ENCODE data around the gene GLUD2. TPM values are rescaled to one million over a fixed set of nuclear protein-coding genes. Genes with fewer than 3 reads are reported as not detected.

Gene GLUD2
- total RNA-seq, 1 donor from 2014 or later, result 11.3 TPM

DNA sequence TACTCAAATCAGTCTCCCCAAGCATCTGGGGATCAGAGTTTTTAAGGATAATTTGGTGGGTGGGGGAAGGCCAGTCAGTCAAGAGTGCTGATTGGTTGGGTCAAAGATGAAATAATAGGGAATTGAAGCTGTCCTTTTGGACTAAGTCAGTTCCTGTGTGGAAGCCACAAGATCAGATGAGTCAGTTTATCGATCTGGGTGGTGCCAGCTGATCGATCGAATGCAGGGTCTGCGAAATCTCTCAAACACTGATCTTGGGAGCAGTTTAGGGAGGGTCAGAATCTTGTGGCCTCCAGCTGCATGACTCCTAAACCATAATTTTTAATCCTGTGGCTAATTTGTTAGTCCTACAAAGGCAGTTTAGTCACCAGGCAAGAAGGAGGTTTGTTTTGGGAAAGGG is 17.3 kb upstream of the GLUD2 start:
- H3K4me1 Mint-ChIP-seq (ENCODE audit: low read depth), result no peaks in the 10 kb centered on the region
- H3K9me3 Mint-ChIP-seq (ENCODE audit: low read depth), result peaks cover 24% of the 10 kb centered on the region
- no peaks in the 10 kb centered on the region for H3K27me3 Mint-ChIP-seq
- H3K4me3 Mint-ChIP-seq (ENCODE audit: low read depth), result no peak overlapping the region
- TF ChIP-seq, protein P1, sequence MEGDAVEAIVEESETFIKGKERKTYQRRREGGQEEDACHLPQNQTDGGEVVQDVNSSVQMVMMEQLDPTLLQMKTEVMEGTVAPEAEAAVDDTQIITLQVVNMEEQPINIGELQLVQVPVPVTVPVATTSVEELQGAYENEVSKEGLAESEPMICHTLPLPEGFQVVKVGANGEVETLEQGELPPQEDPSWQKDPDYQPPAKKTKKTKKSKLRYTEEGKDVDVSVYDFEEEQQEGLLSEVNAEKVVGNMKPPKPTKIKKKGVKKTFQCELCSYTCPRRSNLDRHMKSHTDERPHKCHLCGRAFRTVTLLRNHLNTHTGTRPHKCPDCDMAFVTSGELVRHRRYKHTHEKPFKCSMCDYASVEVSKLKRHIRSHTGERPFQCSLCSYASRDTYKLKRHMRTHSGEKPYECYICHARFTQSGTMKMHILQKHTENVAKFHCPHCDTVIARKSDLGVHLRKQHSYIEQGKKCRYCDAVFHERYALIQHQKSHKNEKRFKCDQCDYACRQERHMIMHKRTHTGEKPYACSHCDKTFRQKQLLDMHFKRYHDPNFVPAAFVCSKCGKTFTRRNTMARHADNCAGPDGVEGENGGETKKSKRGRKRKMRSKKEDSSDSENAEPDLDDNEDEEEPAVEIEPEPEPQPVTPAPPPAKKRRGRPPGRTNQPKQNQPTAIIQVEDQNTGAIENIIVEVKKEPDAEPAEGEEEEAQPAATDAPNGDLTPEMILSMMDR (IDR thresholded peaks at IDR 0.05; ENCODE audit: unreplicated experiment), result no peak
- H3K27ac Mint-ChIP-seq, result no peak overlapping the region
- no peaks in the 10 kb centered on the region for H3K36me3 Mint-ChIP-seq (ENCODE audit: insufficient read depth)
- DNase-seq (ENCODE audit: low spot score, unreplicated experiment), result no peak

DNA sequence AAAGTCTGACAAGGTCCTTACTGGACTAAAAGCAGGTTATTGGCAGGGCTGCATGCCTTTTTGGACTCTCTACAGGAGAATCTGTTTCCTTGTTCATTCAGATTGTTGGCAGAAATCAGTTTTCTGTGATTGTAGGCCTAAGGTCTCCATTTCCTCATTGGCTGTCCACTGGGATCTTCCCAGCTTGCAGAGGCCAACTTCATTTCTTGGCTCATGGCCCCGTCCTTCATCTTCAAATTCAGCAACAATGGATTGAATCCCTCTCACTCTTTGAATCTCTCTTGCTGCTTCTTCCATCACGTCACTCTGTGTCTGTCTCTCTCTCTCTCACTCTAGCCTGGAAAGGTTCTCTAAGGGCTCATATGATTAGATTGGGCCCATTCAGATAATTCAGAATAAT is 14.9 kb upstream of the GLUD2 start:
- H3K27ac Mint-ChIP-seq, result no peak overlapping the region
- no peak for DNase-seq (ENCODE audit: low spot score, unreplicated experiment)
- no peaks in the 10 kb centered on the region for H3K36me3 Mint-ChIP-seq (ENCODE audit: insufficient read depth)
- H3K9me3 Mint-ChIP-seq (ENCODE audit: low read depth), result peaks cover 20% of the 10 kb centered on the region
- no peaks in the 10 kb centered on the region for H3K27me3 Mint-ChIP-seq
- TF ChIP-seq, protein P1 (IDR thresholded peaks at IDR 0.05; ENCODE audit: unreplicated experiment), result no peak
- H3K4me3 Mint-ChIP-seq (ENCODE audit: low read depth), result no peak overlapping the region
- H3K4me1 Mint-ChIP-seq (ENCODE audit: low read depth), result no peaks in the 10 kb centered on the region

DNA sequence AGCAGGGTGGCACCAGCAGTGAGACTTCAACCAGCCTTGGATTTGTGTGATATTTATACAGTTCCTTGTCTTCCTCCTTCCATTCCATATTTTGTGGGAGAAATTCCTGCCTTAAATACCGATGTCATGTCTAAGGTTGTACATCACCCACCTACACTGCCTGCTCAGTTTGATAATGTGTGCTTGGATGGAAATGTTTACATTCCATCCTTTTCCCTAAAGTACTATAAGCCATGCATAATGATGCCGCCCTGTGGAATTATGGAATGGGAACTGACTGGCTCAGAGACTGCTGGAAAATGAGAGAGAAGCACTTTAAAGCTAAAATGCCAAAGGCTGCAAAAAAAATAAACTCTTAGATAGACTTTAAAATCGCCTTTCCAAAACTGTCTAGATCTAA is 11.3 kb upstream of the GLUD2 start:
- H3K4me3 Mint-ChIP-seq (ENCODE audit: low read depth), result no peak overlapping the region
- no peaks in the 10 kb centered on the region for H3K27me3 Mint-ChIP-seq
- TF ChIP-seq, protein P1 (IDR thresholded peaks at IDR 0.05; ENCODE audit: unreplicated experiment), result no peak
- no peak overlapping the region for H3K27ac Mint-ChIP-seq
- H3K36me3 Mint-ChIP-seq (ENCODE audit: insufficient read depth), result no peaks in the 10 kb centered on the region
- no peak for DNase-seq (ENCODE audit: low spot score, unreplicated experiment)
- H3K9me3 Mint-ChIP-seq (ENCODE audit: low read depth), result peaks cover 32% of the 10 kb centered on the region
- no peaks in the 10 kb centered on the region for H3K4me1 Mint-ChIP-seq (ENCODE audit: low read depth)

DNA sequence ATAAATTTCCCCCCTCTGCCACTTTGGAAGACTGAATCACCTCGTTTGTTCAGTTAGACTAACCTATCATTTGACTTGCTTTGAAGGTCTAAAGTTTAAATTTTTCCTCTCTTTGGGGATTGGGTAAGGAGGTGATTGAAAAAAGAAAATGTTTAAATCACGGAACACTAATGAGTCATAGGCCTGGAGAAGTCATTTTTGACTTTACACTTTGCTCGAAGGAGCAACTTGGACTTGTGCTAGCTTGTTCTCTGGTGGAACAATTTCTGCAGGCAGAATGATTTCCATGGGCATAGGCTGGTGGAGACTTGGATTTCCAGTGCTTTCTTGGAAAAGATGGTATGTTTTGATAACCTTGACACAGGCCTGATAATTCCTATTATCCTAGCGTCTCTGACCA is 10.5 kb upstream of the GLUD2 start:
- TF ChIP-seq, protein P1 (IDR thresholded peaks at IDR 0.05; ENCODE audit: unreplicated experiment), result no peak
- H3K4me1 Mint-ChIP-seq (ENCODE audit: low read depth), result no peaks in the 10 kb centered on the region
- no peak overlapping the region for H3K4me3 Mint-ChIP-seq (ENCODE audit: low read depth)
- no peaks in the 10 kb centered on the region for H3K36me3 Mint-ChIP-seq (ENCODE audit: insufficient read depth)
- no peaks in the 10 kb centered on the region for H3K27me3 Mint-ChIP-seq
- no peak overlapping the region for H3K27ac Mint-ChIP-seq
- peaks cover 32% of the 10 kb centered on the region for H3K9me3 Mint-ChIP-seq (ENCODE audit: low read depth)
- DNase-seq (ENCODE audit: low spot score, unreplicated experiment), result no peak

DNA sequence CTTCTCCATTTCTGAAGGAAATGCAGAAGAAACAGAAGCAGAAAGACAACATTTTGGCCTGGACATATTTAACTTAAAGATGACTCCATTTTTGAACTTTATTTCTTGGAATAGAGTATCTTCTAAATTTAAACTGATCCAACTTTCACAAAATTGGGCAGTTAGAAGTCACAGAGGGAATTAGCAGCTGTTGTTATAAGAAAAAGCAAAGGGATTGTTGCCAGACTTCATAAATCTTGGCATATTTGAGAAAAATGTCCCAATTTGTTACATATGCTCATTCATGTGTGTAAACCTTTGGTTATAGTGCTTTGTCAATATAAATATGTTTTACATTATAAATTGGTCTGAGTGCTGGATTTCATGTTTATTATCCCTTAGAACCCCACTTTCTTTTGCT is 3.4 kb downstream of the GLUD2 start:
- TF ChIP-seq, protein P1 (IDR thresholded peaks at IDR 0.05; ENCODE audit: unreplicated experiment), result no peak
- no peaks in the 10 kb centered on the region for H3K27me3 Mint-ChIP-seq
- no peak overlapping the region for H3K4me3 Mint-ChIP-seq (ENCODE audit: low read depth)
- H3K4me1 Mint-ChIP-seq (ENCODE audit: low read depth), result peaks cover 4% of the 10 kb centered on the region
- peaks cover 10% of the 10 kb centered on the region for H3K36me3 Mint-ChIP-seq (ENCODE audit: insufficient read depth)
- peaks cover 17% of the 10 kb centered on the region for H3K9me3 Mint-ChIP-seq (ENCODE audit: low read depth)
- DNase-seq (ENCODE audit: low spot score, unreplicated experiment), result no peak
- no peak overlapping the region for H3K27ac Mint-ChIP-seq
